ENCODE data around the gene DVL2. TPM values are rescaled to one million over a fixed set of nuclear protein-coding genes. Genes with fewer than 3 reads are reported as not detected.

Gene DVL2
- total RNA-seq, 2 donors from 2014 or later = 52.3 to 116 TPM

- H3K9me3 ChIP-seq = no peaks in the 10 kb centered on the region
- TF ChIP-seq POLR2A (IDR thresholded peaks at IDR 0.05) (no peak), POLR2AphosphoS5 (IDR thresholded peaks at IDR 0.05) (no peak), CTCF (IDR thresholded peaks at IDR 0.05) (no peak)
- H3K27ac ChIP-seq = peak overlapping the region in 1 of 2 donors; percentile 63
- no peaks in the 10 kb centered on the region for H3K36me3 ChIP-seq
- peaks cover 12% of the 10 kb centered on the region for H3K4me1 ChIP-seq (replicated peaks)
- no peak overlapping the region for H3K4me3 ChIP-seq
- intact Hi-C loops (cut with DNase I) = no loop called here
- DNase-seq (ENCODE audit: low spot score) = no peak
- H3K27me3 ChIP-seq (replicated peaks; ENCODE audit: insufficient read depth) = no peaks in the 10 kb centered on the region
- 89% methylated on average over 4 of the region's 4 CpGs for WGBS
These were observed 20.2 kb upstream of the DVL2 start for GRCh38 chr17:7254511-7254910.

GRCh38 chr17:7253082-7253481 lies 18.8 kb upstream of the DVL2 start:
- TF ChIP-seq CTCF (IDR thresholded peaks at IDR 0.05) = no peak
- no peak for TF ChIP-seq POLR2A (IDR thresholded peaks at IDR 0.05)
- TF ChIP-seq POLR2AphosphoS5 (IDR thresholded peaks at IDR 0.05) = no peak
- Histone ChIP-seq H3K27me3 (replicated peaks; ENCODE audit: insufficient read depth) (no peaks in the 10 kb centered on the region), H3K4me3 (peak overlapping the region; percentile 98), H3K27ac (peak overlapping the region; percentile 100), H3K36me3 (no peaks in the 10 kb centered on the region), H3K9me3 (no peaks in the 10 kb centered on the region), H3K4me1 (replicated peaks) (peaks cover 13% of the 10 kb centered on the region)
- intact Hi-C loops (cut with DNase I) = loop anchor here (2.0 kb wide), 1 partner anchor 28 kb away; the partner anchor contains the start of gene SLC2A4
- 68% methylated on average over 5 of the region's 5 CpGs for WGBS
- DNase-seq (ENCODE audit: low spot score) = no peak

- H3K27ac ChIP-seq = peak within 1 kb of the TSS; percentile 100
- peak; percentile 63 for TF ChIP-seq POLR2AphosphoS5 (IDR thresholded peaks at IDR 0.05)
- peak in 3 of 4 experiments; percentile 58 to 62 (median 58) for TF ChIP-seq CTCF (IDR thresholded peaks at IDR 0.05)
- TF ChIP-seq POLR2A (IDR thresholded peaks at IDR 0.05) = peak; percentile 43
- H3K36me3 ChIP-seq = no peaks in the 10 kb centered on the region
- H3K4me3 ChIP-seq = peak within 1 kb of the TSS; percentile 98
- H3K4me1 ChIP-seq (replicated peaks) = peaks cover 13% of the 10 kb centered on the region
- H3K9me3 ChIP-seq = no peaks in the 10 kb centered on the region
- WGBS = 3% methylated on average over 35 of the region's 55 CpGs
- DNase-seq (ENCODE audit: low spot score) = peak; percentile 88
- intact Hi-C loops (cut with DNase I) = loop anchor here (2.0 kb wide), 1 partner anchor 28 kb away; the partner anchor contains the start of gene SLC2A4
- no peaks in the 10 kb centered on the region for H3K27me3 ChIP-seq (replicated peaks; ENCODE audit: insufficient read depth)
These were observed 18.1 kb upstream of the DVL2 start, which contains the start of gene ELP5 for GRCh38 chr17:7252176-7253043. ELP5 (plus strand) TSS chr17:7252215; CDS start chr17:7252551, 336 bp downstream.

- intact Hi-C loops (cut with DNase I) = loop anchor here (2.0 kb wide), 1 partner anchor 29 kb away; the partner anchor contains the start of gene SLC2A4
- Histone ChIP-seq H3K9me3 (no peaks in the 10 kb centered on the region), H3K4me3 (peak within 1 kb of the TSS; percentile 98), H3K4me1 (replicated peaks) (peaks cover 13% of the 10 kb centered on the region), H3K27me3 (replicated peaks; ENCODE audit: insufficient read depth) (no peaks in the 10 kb centered on the region), H3K27ac (peak within 1 kb of the TSS; percentile 100), H3K36me3 (no peaks in the 10 kb centered on the region)
- TF ChIP-seq POLR2AphosphoS5 (IDR thresholded peaks at IDR 0.05) (peak; percentile 99), CTCF (IDR thresholded peaks at IDR 0.05) (no peak), POLR2A (IDR thresholded peaks at IDR 0.05) (peak; percentile 61)
- peak; percentile 99 for DNase-seq (ENCODE audit: low spot score)
- 0% methylated on average over 41 of the region's 41 CpGs for WGBS
These were observed 17.4 kb upstream of the DVL2 start, which contains the start of gene CTDNEP1 for GRCh38 chr17:7251661-7252175. CTDNEP1 (minus strand) TSS chr17:7251734; CDS start chr17:7251296, 438 bp downstream.

Data from prostate gland (tissue), 2 donors.